Testis (tissue), 3 donors: ENCODE results near the gene GYPC. TPM values are rescaled to one million over a fixed set of nuclear protein-coding genes. Genes with fewer than 3 reads are reported as not detected.

Source experiments
- DNase-seq: peaks from one replicate; pipeline ENCODE4 v3.0.0-alpha.2; 2019
- H3K27ac ChIP-seq, 2 donors: fragments of 200-600 bp; sonication (generic); one replicate each; pipeline ENCODE4 v1.5.1; 2019
- H3K27me3 ChIP-seq: fragments of 200-600 bp; sonication (generic); one replicate; pipeline ENCODE4 v1.5.1; 2019
- H3K36me3 ChIP-seq: fragments of 200-600 bp; sonication (generic); one replicate; pipeline ENCODE4 v1.5.1; 2017; ENCODE audit warnings: low read depth; ENCODE audit errors: missing control alignments
- H3K4me1 ChIP-seq: fragments of 200-600 bp; sonication (generic); one replicate; pipeline ENCODE4 v1.5.1; 2019
- H3K4me3 ChIP-seq, 2 donors: fragments of 200-600 bp; sonication (generic); one replicate each; pipeline ENCODE4 v1.5.1; 2017 to 2019
- H3K9me3 ChIP-seq: fragments of 200-600 bp; sonication (generic); one replicate; pipeline ENCODE4 v1.5.1; 2017
- POLR2A ChIP-seq: fragments of 450-650 bp; IDR thresholded peaks from one replicate; pipeline ENCODE4 v1.6.1; 2017; ENCODE audit warnings: antibody characterized with exemption, mild to moderate bottlenecking, moderate library complexity
- WGBS, 2 donors: methylation state at CpG; one replicate each; pipeline ENCODE4 v1.1.5; 2018; 5-methylcytosine and 5-hydroxymethylcytosine counted together
- intact Hi-C: fragments of 100-400 bp; cut with DNase I; formaldehyde crosslinking; loops from one replicate; pipeline ENCODE4 v1.15.1; 2023; ENCODE audit warnings: low total_unique reads
- polyA plus RNA-seq: library from polyadenylated mRNA; stranded (reverse); fragments of 350-450 nt; fragmentation: Illumina TruSeq; extraction: RNeasy Lipid Tissue Mini Kit (QIAGEN cat#74804); gene quantifications from one replicate; pipeline ENCODE4 v1.2.3, GENCODE V29; 2014; ENCODE audit warnings: low read depth, low replicate concordance; ENCODE audit not compliant: insufficient read depth
- total RNA-seq, 2 donors: library from RNA; depleted of rRNA; stranded (reverse); fragments of >200 nt; gene quantifications; one replicate each; pipeline ENCODE4 v1.2.3, GENCODE V29; 2016
- TF ChIP-seq, protein P1 (sequence below), 3 experiments: fragments of 450-650 bp in 2 of 3; fragments of 200-600 bp in 1 of 3; sonication (generic) in 1 of 3; IDR thresholded peaks; one replicate each; pipeline ENCODE4 v1.5.1; 2016 to 2019; ENCODE audit warnings: antibody characterized with exemption in 3 of 3, mild to moderate bottlenecking in 2 of 3, moderate library complexity in 1 of 3

GYPC gene
- total and polyA plus RNA-seq, 3 donors from 2014 or later: 9.9 to 40.2 (median 15.5) TPM

DNA sequence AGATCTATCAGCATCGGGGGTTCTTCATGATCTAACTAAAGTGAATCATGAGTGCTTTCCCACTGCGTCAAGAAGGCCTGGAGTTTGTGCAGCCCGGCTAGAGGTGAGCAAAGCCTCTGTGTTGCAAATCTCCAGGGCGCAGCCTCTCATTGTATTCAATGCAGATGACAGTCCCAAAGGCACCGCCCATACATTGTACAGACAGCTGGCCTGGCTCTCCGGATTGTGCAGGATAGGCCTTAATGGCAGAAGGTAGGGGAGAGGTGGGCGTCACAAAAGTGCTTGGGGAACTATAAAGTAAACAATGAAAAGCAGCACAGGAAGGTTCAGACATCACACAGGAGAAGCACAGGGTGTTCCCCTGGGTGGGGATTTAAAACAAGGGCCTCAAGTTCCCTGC lies 907 bp upstream of the GYPC start:
- WGBS, 2 donors: 46 to 75% methylated on average over 4 to 7 of the region's 7 CpGs
- Histone ChIP-seq H3K27ac (peak overlapping the region in 1 of 2 donors; percentile 90), H3K27me3 (no peaks in the 10 kb centered on the region), H3K36me3 (no peaks in the 10 kb centered on the region), H3K4me3 (no peak overlapping the region), H3K4me1 (peaks cover 30% of the 10 kb centered on the region), H3K9me3 (no peaks in the 10 kb centered on the region)
- intact Hi-C loops: no loop called here
- DNase-seq: no peak
- TF ChIP-seq POLR2A: no peak
- TF ChIP-seq, protein P1, sequence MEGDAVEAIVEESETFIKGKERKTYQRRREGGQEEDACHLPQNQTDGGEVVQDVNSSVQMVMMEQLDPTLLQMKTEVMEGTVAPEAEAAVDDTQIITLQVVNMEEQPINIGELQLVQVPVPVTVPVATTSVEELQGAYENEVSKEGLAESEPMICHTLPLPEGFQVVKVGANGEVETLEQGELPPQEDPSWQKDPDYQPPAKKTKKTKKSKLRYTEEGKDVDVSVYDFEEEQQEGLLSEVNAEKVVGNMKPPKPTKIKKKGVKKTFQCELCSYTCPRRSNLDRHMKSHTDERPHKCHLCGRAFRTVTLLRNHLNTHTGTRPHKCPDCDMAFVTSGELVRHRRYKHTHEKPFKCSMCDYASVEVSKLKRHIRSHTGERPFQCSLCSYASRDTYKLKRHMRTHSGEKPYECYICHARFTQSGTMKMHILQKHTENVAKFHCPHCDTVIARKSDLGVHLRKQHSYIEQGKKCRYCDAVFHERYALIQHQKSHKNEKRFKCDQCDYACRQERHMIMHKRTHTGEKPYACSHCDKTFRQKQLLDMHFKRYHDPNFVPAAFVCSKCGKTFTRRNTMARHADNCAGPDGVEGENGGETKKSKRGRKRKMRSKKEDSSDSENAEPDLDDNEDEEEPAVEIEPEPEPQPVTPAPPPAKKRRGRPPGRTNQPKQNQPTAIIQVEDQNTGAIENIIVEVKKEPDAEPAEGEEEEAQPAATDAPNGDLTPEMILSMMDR (IDR thresholded peaks at IDR 0.05): no peak

DNA sequence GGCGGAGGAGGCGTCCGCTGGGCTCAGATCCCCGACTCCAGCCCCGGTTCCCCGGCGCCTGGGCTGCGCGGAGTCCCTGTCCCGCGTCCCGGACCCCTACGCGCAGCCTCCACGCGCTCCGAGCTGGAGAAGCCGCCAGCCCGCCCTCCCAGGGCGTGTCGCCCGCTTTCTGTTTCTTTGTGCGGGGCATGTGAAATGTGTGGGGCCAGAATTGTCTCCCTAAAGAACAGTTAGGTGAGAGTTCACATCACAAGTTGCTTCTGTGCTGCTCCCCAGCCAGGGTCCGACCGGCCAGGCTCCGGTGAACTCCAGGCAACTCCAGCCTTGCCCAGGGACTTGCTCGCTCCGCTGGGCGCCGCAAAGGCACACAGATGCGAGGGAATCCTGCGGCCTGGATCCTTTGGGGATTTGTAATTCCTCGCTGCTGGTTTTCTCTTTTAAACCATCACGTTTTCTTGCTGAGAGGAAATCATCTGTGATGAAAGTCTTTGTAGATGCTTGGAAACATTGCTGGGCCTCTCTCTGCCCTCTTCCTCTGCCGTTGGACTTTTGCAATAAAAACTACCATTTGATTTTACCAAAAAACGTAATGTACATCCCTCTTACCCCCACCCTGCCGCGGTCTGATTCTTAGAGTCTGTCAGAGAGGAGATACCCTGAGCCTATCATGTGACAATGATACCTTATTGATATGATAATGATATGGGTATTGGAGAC lies 631 bp downstream of the GYPC start:
- WGBS, 2 donors: 2% methylated on average over 28 to 38 of the region's 38 CpGs
- DNase-seq: peak; percentile 20
- H3K4me3 ChIP-seq: peak overlapping the region; percentile 62 to 76
- intact Hi-C loops: no loop called here
- H3K9me3 ChIP-seq: no peaks in the 10 kb centered on the region
- peaks cover 30% of the 10 kb centered on the region for H3K4me1 ChIP-seq
- H3K27me3 ChIP-seq: no peaks in the 10 kb centered on the region
- peak overlapping the region; percentile 88 to 90 for H3K27ac ChIP-seq
- H3K36me3 ChIP-seq: no peaks in the 10 kb centered on the region
- TF ChIP-seq, protein P1 (IDR thresholded peaks at IDR 0.05): no peak
- no peak for TF ChIP-seq POLR2A

DNA sequence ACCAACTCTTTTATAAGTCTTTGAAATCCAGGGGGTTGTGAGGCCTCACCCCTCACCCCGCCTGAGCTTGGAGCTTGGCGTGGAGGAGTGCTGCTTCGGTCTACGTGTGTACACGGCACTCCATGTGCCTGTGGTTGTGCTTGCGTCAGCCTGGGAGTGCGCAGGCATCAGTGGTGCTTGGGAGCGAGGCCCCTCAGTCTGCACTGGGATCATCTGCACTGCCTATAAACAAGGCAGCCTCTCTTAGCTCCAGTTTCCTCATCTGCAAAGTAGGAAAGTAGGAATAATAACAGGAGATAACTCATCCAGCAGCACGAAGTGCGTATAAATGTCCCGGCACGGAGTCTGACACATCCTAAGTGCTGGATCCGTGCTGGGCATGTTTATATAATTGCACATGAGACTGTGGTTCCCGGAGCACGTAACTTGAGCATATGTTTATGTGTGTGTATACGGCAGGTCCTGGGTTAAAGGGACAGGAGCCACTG lies 1.2 kb downstream of the GYPC start:
- TF ChIP-seq, protein P1 (IDR thresholded peaks at IDR 0.05): no peak
- TF ChIP-seq POLR2A: no peak
- Histone ChIP-seq H3K36me3 (no peaks in the 10 kb centered on the region), H3K27ac (peak overlapping the region; percentile 88 to 90), H3K27me3 (no peaks in the 10 kb centered on the region), H3K4me3 (peak overlapping the region; percentile 62 to 76), H3K9me3 (no peaks in the 10 kb centered on the region), H3K4me1 (peaks cover 30% of the 10 kb centered on the region)
- intact Hi-C loops: no loop called here
- peak; percentile 44 for DNase-seq
- WGBS, 2 donors: 36 to 40% methylated on average over 16 of the region's 16 CpGs

DNA sequence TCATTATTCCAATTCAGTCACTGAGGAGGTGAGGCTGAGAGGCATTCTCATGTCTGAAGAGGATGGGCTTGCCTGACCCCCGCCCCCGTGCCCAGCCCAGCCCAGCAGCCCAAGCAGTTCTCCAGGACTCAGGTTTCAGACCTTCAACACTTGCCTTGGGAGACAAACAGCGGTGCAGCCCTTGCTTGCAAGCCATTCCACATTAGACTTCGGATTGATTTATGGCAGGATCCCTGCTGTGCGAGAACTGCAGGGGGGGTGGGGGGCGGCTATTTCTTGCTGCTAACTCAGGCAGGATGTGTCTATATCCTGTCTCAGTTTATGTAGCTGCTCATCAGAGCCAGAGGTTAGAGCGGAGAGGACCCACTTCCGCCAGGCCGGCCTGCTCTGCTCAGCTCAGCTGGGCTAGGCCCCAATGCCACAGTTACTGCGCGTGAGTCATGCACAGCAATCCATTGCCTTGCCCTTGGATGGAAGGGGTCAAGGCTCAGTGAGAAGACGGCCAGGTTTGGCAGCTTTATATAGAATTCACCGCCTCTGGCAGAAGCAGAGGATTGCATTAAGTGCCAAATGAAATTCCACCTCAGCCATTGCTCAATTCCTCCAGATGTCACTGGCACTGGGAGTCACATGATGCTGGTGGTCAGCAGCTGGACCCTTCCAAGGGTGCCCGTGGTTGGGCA lies 1.8 kb downstream of the GYPC start:
- 22 to 23% methylated on average over 11 to 13 of the region's 14 CpGs for WGBS, 2 donors
- Histone ChIP-seq H3K4me3 (peak overlapping the region; percentile 62 to 76), H3K27me3 (no peaks in the 10 kb centered on the region), H3K4me1 (peaks cover 30% of the 10 kb centered on the region), H3K9me3 (no peaks in the 10 kb centered on the region), H3K36me3 (no peaks in the 10 kb centered on the region), H3K27ac (peak overlapping the region; percentile 88 to 90)
- TF ChIP-seq POLR2A: no peak
- TF ChIP-seq, protein P1 (IDR thresholded peaks at IDR 0.05): no peak
- intact Hi-C loops: no loop called here
- DNase-seq: peak; percentile 59
